GM12878 (cell line): ENCODE results near the gene LGALS8. TPM values are rescaled to one million over a fixed set of nuclear protein-coding genes. Genes with fewer than 3 reads are reported as not detected.

ENCODE experiments used
- ATAC-seq: fragments of 200-7000 bp; cut with Tn5 transposase; 3 replicates; pipeline ENCODE4 v1.9.1; 2020; ENCODE audit warnings: mild to moderate bottlenecking, moderate library complexity
- BruUV-seq: library from RNA; stranded (reverse); fragments of 400-500 nt; replicated peaks from 2 replicates; lab custom pipeline; 2021; lab: Mats Ljungman, UMichigan
- CTCF ChIA-PET: fragments of 300-600 bp; sonication (Branson Sonifier 250); formaldehyde crosslinking; extraction: SDS; loops from one replicate; lab custom pipeline; 2021; ENCODE audit warnings: inconsistent platforms; lab: Yijun Ruan, JAX
- POLR2A ChIA-PET: fragments of 350-600 bp; formaldehyde crosslinking; extraction: SDS; loops from one replicate; lab custom pipeline; 2021; ENCODE audit warnings: inconsistent platforms; lab: Charles Lee
- RAD21 ChIA-PET: fragments of 300-600 bp; sonication (Branson Sonifier 250); formaldehyde crosslinking; loops from one replicate; lab custom pipeline; 2023; ENCODE audit warnings: antibody characterized with exemption; ENCODE audit not compliant: unreplicated experiment; lab: Charles Lee
- SMC1A ChIA-PET: fragments of 300-600 bp; sonication (Branson Sonifier 250); formaldehyde crosslinking; loops from one replicate; lab custom pipeline; 2023; ENCODE audit not compliant: unreplicated experiment, uncharacterized antibody; lab: Charles Lee
- DNase-seq: peaks from one replicate; pipeline ENCODE4 v3.0.0-alpha.2; 2011; ENCODE audit warnings: low read depth, low spot score
- FAIRE-seq: peaks from 3 replicates; lab custom pipeline; 2011; peaks lifted over from hg19 to GRCh38; lab: Jason Lieb, UNC
- H2AFZ ChIP-seq: 2 replicates; pipeline ENCODE4 v1.6.0; 2011; ENCODE audit warnings: low read depth, low read length, control low read depth; ENCODE audit not compliant: control insufficient read depth
- H3K27ac ChIP-seq: 2 replicates; pipeline ENCODE4 v1.5.1; 2011; ENCODE audit warnings: control low read depth; ENCODE audit not compliant: control insufficient read depth, insufficient read depth
- H3K27me3 ChIP-seq, 2 experiments: replicated peaks in 1 of 2; 2 replicates each; pipeline versions ENCODE4 v1.6.0 to v1.6.1; 2011; ENCODE audit warnings: low read length in 1 of 2; ENCODE audit not compliant: control insufficient read depth in 2 of 2, insufficient read depth in 2 of 2
- H3K36me3 ChIP-seq, 2 experiments: 2 replicates each; pipeline ENCODE4 v1.5.1; 2011; ENCODE audit warnings: low read length in 1 of 2; ENCODE audit not compliant: control insufficient read depth in 2 of 2, insufficient read depth in 2 of 2
- H3K4me1 ChIP-seq: 2 replicates; pipeline ENCODE4 v1.6.1; 2011; ENCODE audit warnings: mild to moderate bottlenecking, low read length, moderate library complexity, mixed read lengths; ENCODE audit not compliant: control insufficient read depth, insufficient read depth
- H3K4me2 ChIP-seq: 2 replicates; pipeline ENCODE4 v1.6.0; 2011; ENCODE audit warnings: control low read depth; ENCODE audit not compliant: control insufficient read depth, insufficient read depth
- H3K4me3 ChIP-seq: fragments of 200-600 bp; sonication (generic); 2 replicates; pipeline ENCODE4 v1.5.1; 2016
- H3K79me2 ChIP-seq: 2 replicates; pipeline ENCODE4 v1.6.0; 2011; ENCODE audit warnings: low read length; ENCODE audit not compliant: control insufficient read depth, insufficient read depth
- H3K9ac ChIP-seq: 2 replicates; pipeline ENCODE4 v1.8.0; 2011; ENCODE audit warnings: low read length, control low read depth, mixed read lengths; ENCODE audit not compliant: control insufficient read depth, insufficient read depth
- H3K9me3 ChIP-seq: replicated peaks from 3 replicates; pipeline ENCODE4 v1.5.1; 2011; ENCODE audit warnings: mild to moderate bottlenecking, low read length; ENCODE audit not compliant: control insufficient read depth, insufficient read depth
- H4K20me1 ChIP-seq: 2 replicates; pipeline ENCODE4 v1.6.0; 2011; ENCODE audit not compliant: control insufficient read depth, insufficient read depth
- CEBPZ ChIP-seq: fragments of 150-350 bp; IDR thresholded peaks from 2 replicates; pipeline ENCODE4 v1.6.1; 2016; ENCODE audit warnings: low read depth, low read length
- ELK1 ChIP-seq: IDR thresholded peaks from 2 replicates; pipeline ENCODE4 v1.6.1; 2012; ENCODE audit warnings: low read depth, low read length, improper control_type of control experiment
- JUNB ChIP-seq: IDR thresholded peaks from 2 replicates; pipeline ENCODE4 v1.6.1; 2016; ENCODE audit warnings: antibody characterized with exemption, mild to moderate bottlenecking
- NR2C1 ChIP-seq: fragments of 450-650 bp; IDR thresholded peaks from 2 replicates; pipeline ENCODE4 v1.6.1; 2017; ENCODE audit warnings: antibody characterized with exemption, mild to moderate bottlenecking, moderate library complexity
- NRF1 ChIP-seq: conservative IDR thresholded peaks from 2 replicates; pipeline ENCODE4 v1.6.1; 2011; ENCODE audit warnings: mild to moderate bottlenecking, low read depth, low read length, improper control_type of control experiment
- POLR2A ChIP-seq: IDR thresholded peaks from 2 replicates; pipeline ENCODE4 v1.6.1; 2011; ENCODE audit warnings: low read depth, mild to moderate bottlenecking, low read length
- SRF ChIP-seq, 2 experiments: IDR thresholded peaks; 2 replicates each; pipeline ENCODE4 v1.6.1; 2011; ENCODE audit warnings: low read depth in 2 of 2, low read length in 2 of 2, mild to moderate bottlenecking in 1 of 2, moderate library complexity in 1 of 2
- ZBTB4 ChIP-seq: fragments of 450-650 bp; formaldehyde crosslinking; IDR thresholded peaks from 2 replicates; pipeline ENCODE4 v1.4.0; 2022; ENCODE audit warnings: mild to moderate bottlenecking, moderate library complexity
- ZZZ3 ChIP-seq: IDR thresholded peaks from 2 replicates; pipeline ENCODE4 v1.6.1; 2011; ENCODE audit warnings: low read depth; ENCODE audit not compliant: control insufficient read depth, insufficient read length
- WGBS: methylation state at CpG from one replicate; pipeline ENCODE4 v1.1.6; 2016; ENCODE audit warnings: low lambda C conversion rate; ENCODE audit not compliant: insufficient replicate concordance, insufficient coverage; ENCODE audit errors: missing lambda C conversion rate; 5-methylcytosine and 5-hydroxymethylcytosine counted together
- in situ Hi-C: fragments of 300-500 bp; cut with MboI; formaldehyde crosslinking; loops from 9 replicates; pipeline ENCODE4 v1.14.3; 2018; ENCODE audit warnings: mixed read lengths
- intact Hi-C: fragments of 100-400 bp; cut with micrococcal nuclease; formaldehyde crosslinking; loops from one replicate; pipeline ENCODE4 v1.14.2; 2022; ENCODE audit not compliant: unreplicated experiment
- polyA plus RNA-seq, 11 experiments: library from polyadenylated mRNA; depleted of rRNA in 4 of 11; unstranded in 6 of 11; stranded (reverse) in 5 of 11; fragments of >200 nt; fragmentation: Nextera tagmentation in 4 of 11; fragmentation: Illumina TruSeq in 1 of 11; extraction: Ambion mirVana in 4 of 11; extraction: Trizol in 1 of 11; gene quantifications; 1 replicate in 1 of 11; 2 replicates in 10 of 11; pipeline versions ENCODE4 v1.2.1 to v1.2.3, GENCODE V29; 2011 to 2016; ENCODE audit warnings: inconsistent platforms in 2 of 11, missing spikeins in 2 of 11, low read depth in 1 of 11
- total RNA-seq, 4 experiments: library from RNA; depleted of rRNA in 3 of 4; stranded (reverse); fragments of >200 nt in 3 of 4; fragmentation: Illumina TruSeq in 1 of 4; extraction: Trizol in 1 of 4; gene quantifications; 2 replicates each; pipeline versions ENCODE4 v1.2.1 to v1.2.3, GENCODE V29; 2013 to 2021

LGALS8 gene
- total and polyA plus RNA-seq, 10 of the 15 experiments (the other 5 are each of a cell fraction or from before 2014, with no cell fraction given), result 15.4 to 86.5 (median 19.2) TPM

- TF ChIP-seq CEBPZ, result no peak
- no peak for TF ChIP-seq ZZZ3
- no peak for TF ChIP-seq POLR2A
Observed at GRCh38 chr1:236545621-236546169, 21.9 kb downstream of the LGALS8 start (continued).

GRCh38 chr1:236548452-236548851, 24.7 kb downstream of the LGALS8 start:
- H3K9me3 ChIP-seq, result no peaks in the 10 kb centered on the region
- no peak overlapping the region for H3K27ac ChIP-seq
- H3K4me2 ChIP-seq, result no peak overlapping the region
- no peak overlapping the region for H3K9ac ChIP-seq
- peaks cover 22 to 63% of the 10 kb centered on the region in 2 experiments for H3K36me3 ChIP-seq
- ChIA-PET SMC1A (interaction anchor here (0.7 kb wide), 1 partner anchor 374 kb away, joined by 3 read pairs; no protein-coding TSS in a partner anchor), POLR2A (no interaction called here), CTCF (interaction anchor here (1.6 kb wide), 1 partner anchor 51 kb away, joined by 3 read pairs; no protein-coding TSS in a partner anchor), RAD21 (no interaction called here)
- TF ChIP-seq NR2C1 (no peak), JUNB (no peak), NRF1 (no peak), ZBTB4 (CRISPR knock-in tag) (no peak), ELK1 (no peak), SRF (IDR thresholded peaks at IDR 0.05; ENCODE audit: low read depth in 2 of 2, low read length in 2 of 2) (no peak)
- ATAC-seq (no peak), DNase-seq (no peak), FAIRE-seq (no peak)
- no peaks in the 10 kb centered on the region for H3K27me3 ChIP-seq
- 100% methylated on average over 5 of the region's 6 CpGs for WGBS
- no peaks in the 10 kb centered on the region for H4K20me1 ChIP-seq
- H3K4me1 ChIP-seq, result no peaks in the 10 kb centered on the region
- H3K79me2 ChIP-seq, result no peaks in the 10 kb centered on the region
- intact Hi-C loops (no loop called here), in situ Hi-C loops (no loop called here)
- no peak overlapping the region for H3K4me3 ChIP-seq
- BruUV-seq, result no TSS peak
- no peak overlapping the region for H2AFZ ChIP-seq
